Activated T-cell treated with anti-CD3 and anti-CD28 coated beads, Interleukin-2, amount 50 U/mL, for 72 hours (primary cell): ENCODE data around the gene CEP41. TPM values are rescaled to one million over a fixed set of nuclear protein-coding genes. Genes with fewer than 3 reads are reported as not detected.

Source experiments
- ATAC-seq, 2 donors: fragments of 150-1000 bp; cut with Tn5 transposase; replicated peaks in 1 of 2; 2 replicates each; pipeline ENCODE4 v1.10.0; 2021; ENCODE audit warnings: moderate library complexity in 2 of 2, mild to moderate bottlenecking in 1 of 2
- DNase-seq, 2 donors: peaks; one replicate each; pipeline ENCODE4 v3.0.0; 2021 to 2022; ENCODE audit warnings: mixed read lengths in 1 of 2
- H3K27ac Mint-ChIP-seq: one replicate; pipeline ENCODE4 v1.8.0; 2022; ENCODE audit warnings: mild to moderate bottlenecking, moderate library complexity, mixed read lengths
- H3K27me3 Mint-ChIP-seq: one replicate; pipeline ENCODE4 v1.8.0; 2022; ENCODE audit warnings: low read depth, mixed read lengths
- H3K36me3 Mint-ChIP-seq, 2 donors: one replicate each; pipeline ENCODE4 v1.8.0; 2022; ENCODE audit warnings: mixed read lengths in 2 of 2, mild to moderate bottlenecking in 1 of 2; ENCODE audit not compliant: insufficient read depth in 2 of 2
- H3K4me1 Mint-ChIP-seq: one replicate; pipeline ENCODE4 v1.8.0; 2022; ENCODE audit warnings: low read depth, mixed read lengths
- H3K4me3 Mint-ChIP-seq, 2 donors: one replicate each; pipeline ENCODE4 v1.8.0; 2022; ENCODE audit warnings: mild to moderate bottlenecking in 2 of 2, mixed read lengths in 2 of 2, moderate library complexity in 2 of 2
- H3K9me3 Mint-ChIP-seq, 2 donors: one replicate each; pipeline ENCODE4 v1.8.0; 2022; ENCODE audit warnings: mixed read lengths in 2 of 2
- total RNA-seq, 2 donors: library from RNA; stranded (reverse); gene quantifications; one replicate each; pipeline ENCODE4 v1.2.3, GENCODE V29; 2022

CEP41 gene
- total RNA-seq, 2 donors from 2014 or later, result 19.1 to 33.3 TPM

- Mint-ChIP-seq H3K27ac (no peak overlapping the region), H3K36me3 (peaks cover 0 to 2% of the 10 kb centered on the region in 2 donors), H3K27me3 (no peaks in the 10 kb centered on the region), H3K9me3 (peaks cover 0 to 2% of the 10 kb centered on the region in 2 donors), H3K4me3 (no peak overlapping the region), H3K4me1 (no peaks in the 10 kb centered on the region)
- ATAC-seq (no peak), DNase-seq (no peak)
Observed at GRCh38 chr7:130387628-130388403, 53.0 kb downstream of the CEP41 start.

GRCh38 chr7:130387306-130387627 lies 53.5 kb downstream of the CEP41 start:
- no peaks in the 10 kb centered on the region for H3K27me3 Mint-ChIP-seq
- DNase-seq, result no peak
- H3K4me3 Mint-ChIP-seq, result no peak overlapping the region
- H3K36me3 Mint-ChIP-seq, result peaks cover 0 to 2% of the 10 kb centered on the region in 2 donors
- H3K4me1 Mint-ChIP-seq, result no peaks in the 10 kb centered on the region
- H3K27ac Mint-ChIP-seq, result no peak overlapping the region
- H3K9me3 Mint-ChIP-seq, result peaks cover 0 to 2% of the 10 kb centered on the region in 2 donors
- no peak for ATAC-seq

GRCh38 chr7:130386876-130387275 lies 53.9 kb downstream of the CEP41 start:
- Mint-ChIP-seq H3K36me3 (peaks cover 0 to 2% of the 10 kb centered on the region in 2 donors), H3K4me3 (no peak overlapping the region), H3K4me1 (no peaks in the 10 kb centered on the region), H3K27ac (no peak overlapping the region), H3K9me3 (peaks cover 0 to 2% of the 10 kb centered on the region in 2 donors), H3K27me3 (no peaks in the 10 kb centered on the region)
- DNase-seq, result no peak
- ATAC-seq, result no peak

GRCh38 chr7:130385600-130386066 lies 55.2 kb downstream of the CEP41 start:
- peaks cover 0 to 2% of the 10 kb centered on the region in 2 donors for H3K9me3 Mint-ChIP-seq
- no peak overlapping the region for H3K27ac Mint-ChIP-seq
- H3K36me3 Mint-ChIP-seq, result peaks cover 0 to 2% of the 10 kb centered on the region in 2 donors
- no peak for DNase-seq
- no peaks in the 10 kb centered on the region for H3K27me3 Mint-ChIP-seq
- no peak overlapping the region for H3K4me3 Mint-ChIP-seq
- H3K4me1 Mint-ChIP-seq, result no peaks in the 10 kb centered on the region
- ATAC-seq, result no peak

GRCh38 chr7:130384841-130385599 lies 55.8 kb downstream of the CEP41 start:
- Mint-ChIP-seq H3K9me3 (peaks cover 0 to 2% of the 10 kb centered on the region in 2 donors), H3K27ac (no peak overlapping the region), H3K4me3 (no peak overlapping the region), H3K36me3 (peaks cover 0 to 2% of the 10 kb centered on the region in 2 donors), H3K4me1 (no peaks in the 10 kb centered on the region), H3K27me3 (no peaks in the 10 kb centered on the region)
- ATAC-seq, result no peak
- no peak for DNase-seq

GRCh38 chr7:130384371-130384801 lies 56.4 kb downstream of the CEP41 start:
- Mint-ChIP-seq H3K27me3 (no peaks in the 10 kb centered on the region), H3K4me1 (no peaks in the 10 kb centered on the region), H3K9me3 (peaks cover 0 to 2% of the 10 kb centered on the region in 2 donors), H3K27ac (no peak overlapping the region), H3K36me3 (peaks cover 0 to 2% of the 10 kb centered on the region in 2 donors), H3K4me3 (no peak overlapping the region)
- ATAC-seq, result no peak
- no peak for DNase-seq

GRCh38 chr7:130383187-130383980 lies 57.4 kb downstream of the CEP41 start:
- Mint-ChIP-seq H3K27me3 (no peaks in the 10 kb centered on the region), H3K36me3 (no peaks in the 10 kb centered on the region), H3K27ac (no peak overlapping the region), H3K9me3 (no peaks in the 10 kb centered on the region), H3K4me3 (no peak overlapping the region), H3K4me1 (no peaks in the 10 kb centered on the region)
- no peak for DNase-seq
- ATAC-seq, result no peak

GRCh38 chr7:130381468-130382312 lies 59.1 kb downstream of the CEP41 start:
- peaks cover under 1% of the 10 kb centered on the region in 2 donors for H3K36me3 Mint-ChIP-seq
- H3K4me3 Mint-ChIP-seq, result no peak overlapping the region
- no peak overlapping the region for H3K27ac Mint-ChIP-seq
- ATAC-seq, result no peak
- DNase-seq, result no peak
- peaks cover 0 to under 1% of the 10 kb centered on the region in 2 donors for H3K9me3 Mint-ChIP-seq
- H3K4me1 Mint-ChIP-seq, result no peaks in the 10 kb centered on the region
- H3K27me3 Mint-ChIP-seq, result no peaks in the 10 kb centered on the region

GRCh38 chr7:130380861-130381455 lies 59.9 kb downstream of the CEP41 start:
- Mint-ChIP-seq H3K4me3 (no peak overlapping the region), H3K9me3 (peaks cover 2 to 3% of the 10 kb centered on the region in 2 donors), H3K4me1 (no peaks in the 10 kb centered on the region), H3K36me3 (peaks cover 4 to 6% of the 10 kb centered on the region in 2 donors), H3K27ac (no peak overlapping the region), H3K27me3 (no peaks in the 10 kb centered on the region)
- DNase-seq (no peak), ATAC-seq (no peak)

GRCh38 chr7:130379921-130380860 lies 60.6 kb downstream of the CEP41 start, which contains the start of gene CPA1:
TSS of gene CPA1 (plus strand) at chr7:130380494. CDS start at chr7:130380521, 27 bp downstream.
- no peaks in the 10 kb centered on the region for H3K27me3 Mint-ChIP-seq
- ATAC-seq (no peak), DNase-seq (no peak)
- H3K9me3 Mint-ChIP-seq, result peaks cover 2 to 3% of the 10 kb centered on the region in 2 donors
- peaks cover 4 to 6% of the 10 kb centered on the region in 2 donors for H3K36me3 Mint-ChIP-seq
- H3K4me3 Mint-ChIP-seq, result no peak within 1 kb of the TSS
- no peaks in the 10 kb centered on the region for H3K4me1 Mint-ChIP-seq
- H3K27ac Mint-ChIP-seq, result no peak within 1 kb of the TSS

- ATAC-seq, result no peak
Observed at GRCh38 chr7:130379532-130379920, 61.3 kb downstream of the CEP41 start.

More at GRCh38 chr7:130379532-130379920, 61.3 kb downstream of the CEP41 start:
- Mint-ChIP-seq H3K9me3 (peaks cover 2 to 3% of the 10 kb centered on the region in 2 donors), H3K27me3 (no peaks in the 10 kb centered on the region), H3K36me3 (peaks cover 4 to 6% of the 10 kb centered on the region in 2 donors), H3K4me3 (no peak overlapping the region), H3K4me1 (no peaks in the 10 kb centered on the region), H3K27ac (no peak overlapping the region)
- no peak for DNase-seq
